Measurements from ENCODE around the gene GP5. TPM values are rescaled to one million over a fixed set of nuclear protein-coding genes. Genes with fewer than 3 reads are reported as not detected.

Gene GP5
- total and polyA plus RNA-seq, 9 of the 15 experiments (the other 6 are each of a cell fraction or from before 2014, with no cell fraction given): 0.03 to 0.04 (median 0.04) TPM; not detected in 6

- Histone ChIP-seq H3K27ac (ENCODE audit: extremely low read depth, low read depth, low read length) (no peak overlapping the region), H3K4me3 (no peak overlapping the region), H3K4me2 (ENCODE audit: insufficient read depth, low read length) (no peak overlapping the region), H3K36me3 (ENCODE audit: control insufficient read depth, insufficient read depth, low read length) (no peaks in the 10 kb centered on the region), H4K20me1 (replicated peaks; ENCODE audit: control insufficient read depth, insufficient read depth, low read length) (0 out of 2 replicates have a peak, but pooled peaks cover 5% of the 10 kb centered on the region), H3K9ac (ENCODE audit: insufficient read depth in 1 of 2, low read depth in 2 of 2, low read length in 2 of 2) (no peak overlapping the region), H3K9me3 (replicated peaks; ENCODE audit: control insufficient read depth, insufficient read depth, low read depth, low read length) (no peaks in the 10 kb centered on the region), H3K4me1 (replicated peaks in 1 of 2; ENCODE audit: control insufficient read depth in 2 of 2, insufficient read depth in 2 of 2, low read length in 2 of 2) (peaks cover 0 to 3% of the 10 kb centered on the region in 2 experiments; a peak in 2 of 5 replicates), H3K79me2 (ENCODE audit: control insufficient read depth, insufficient read depth, low read length) (no peaks in the 10 kb centered on the region), H3K27me3 (ENCODE audit: control insufficient read depth in 2 of 2, insufficient read depth in 2 of 2, low read length in 2 of 2) (peaks cover 69 to 93% of the 10 kb centered on the region in 2 experiments), H3K9me1 (ENCODE audit: control insufficient read depth, insufficient read depth, low read length) (no peaks in the 10 kb centered on the region), H2AFZ (ENCODE audit: low read depth, low read length) (no peak overlapping the region)
- ATAC-seq (no peak), FAIRE-seq (no peak), DNase-seq (ENCODE audit: extremely low read depth in 1 of 4, low spot score in 3 of 4) (no peak)
- intact Hi-C loops (cut with micrococcal nuclease) (no loop called here), in situ Hi-C loops (cut with MboI) (no loop called here)
- ChIA-PET POLR2A (interaction anchor here (0.7 to 1.2 kb wide), 2 partner anchors 14 to 15 kb away, joined by 3 to 4 read pairs; no protein-coding TSS in a partner anchor), CTCF (ENCODE audit: low intra/inter-chr PET ratio) (no interaction called here)
- no TSS peak for BruUV-seq (replicated peaks)
- no peak for TF ChIP-seq CBX8 (IDR thresholded peaks at IDR 0.05; ENCODE audit: borderline replicate concordance, extremely low read depth, low read depth, low read length, poor library complexity, severe bottlenecking)
- no peak for TF ChIP-seq TBL1XR1 (IDR thresholded peaks at IDR 0.05; ENCODE audit: low read length in 2 of 2)
- no peak for TF ChIP-seq GMEB1 (CRISPR knock-in tag; IDR thresholded peaks at IDR 0.05)
- TF ChIP-seq ZNF398 (CRISPR knock-in tag; IDR thresholded peaks at IDR 0.05): no peak
- no peak for TF ChIP-seq TCF7 (IDR thresholded peaks at IDR 0.05; ENCODE audit: borderline replicate concordance)
- no peak for TF ChIP-seq KHSRP (IDR thresholded peaks at IDR 0.05)
- TF ChIP-seq KDM5B (IDR thresholded peaks at IDR 0.05; ENCODE audit: insufficient replicate concordance, low read depth, low read length): no peak
- TF ChIP-seq ZBED1 (IDR thresholded peaks at IDR 0.05): no peak
- no peak for TF ChIP-seq CEBPB (tag; IDR thresholded peaks at IDR 0.05)
- no peak for TF ChIP-seq ZNF431 (CRISPR knock-in tag; IDR thresholded peaks at IDR 0.05)
- no peak for TF ChIP-seq PRPF4 (IDR thresholded peaks at IDR 0.05; ENCODE audit: insufficient read depth, low read depth, low read length, poor library complexity, severe bottlenecking)
- no peak for TF ChIP-seq SAP30 (IDR thresholded peaks at IDR 0.05; ENCODE audit: borderline replicate concordance, insufficient read depth, low read depth, low read length, poor library complexity, severe bottlenecking)
- no peak for TF ChIP-seq ZNF780A (CRISPR knock-in tag; IDR thresholded peaks at IDR 0.05)
- no peak for TF ChIP-seq ZBTB7A (IDR thresholded peaks at IDR 0.05; ENCODE audit: borderline replicate concordance, control insufficient read depth, low read depth, low read length)
- TF ChIP-seq RBM15 (IDR thresholded peaks at IDR 0.05; ENCODE audit: insufficient read depth, low read length): no peak
- no peak for TF ChIP-seq MCM3 (IDR thresholded peaks at IDR 0.05)
- WGBS (ENCODE audit: insufficient coverage, low coverage, missing lambda C conversion rate): 8% methylated on average over 6 of the region's 6 CpGs
Observed at GRCh38 chr3:194365526-194365925, 33.5 kb downstream of the GP5 start.

Data from K562 (cell line).